Stimulated activated CD4-positive, alpha-beta T cell treated with anti-CD3 and anti-CD28 coated beads, Interleukin-15, amount 100 ng/mL, for 48 hours (primary cell): ENCODE measurements around the gene ZNF487.

Experiments used
- DNase-seq, 2 donors: peaks; one replicate each; pipeline ENCODE4 v3.0.0-alpha.2; 2020; ENCODE audit warnings: low read depth in 2 of 2

Gene ZNF487

GRCh38 chr10:43524434-43525247 is 87.7 kb downstream of the ZNF487 start:
- no peak for DNase-seq
